ENCODE data around the gene NUTF2. TPM values are rescaled to one million over a fixed set of nuclear protein-coding genes. Genes with fewer than 3 reads are reported as not detected.

Gene NUTF2
- total and polyA plus RNA-seq, 4 donors: 49.7 to 164 (median 101) TPM

GRCh38 chr16:67858500-67858899 lies 11.8 kb downstream of the NUTF2 start:
- H3K9ac ChIP-seq (ENCODE audit: insufficient read depth in 1 of 2, low read length in 2 of 2): no peak overlapping the region
- H3K4me3 ChIP-seq: no peak overlapping the region
- TF ChIP-seq CTCF (IDR thresholded peaks at IDR 0.05; ENCODE audit: control extremely low read depth, extremely low read depth): no peak
- DNase-seq (no peak), ATAC-seq (ENCODE audit: insufficient read depth, low FRiP score) (no peak)
- H3K27me3 ChIP-seq (ENCODE audit: control insufficient read depth in 3 of 3, insufficient read depth in 3 of 3, low read length in 2 of 3): no peaks in the 10 kb centered on the region
- peaks cover 0 to 9% (median 6%) of the 10 kb centered on the region in 4 donors for H3K36me3 ChIP-seq (ENCODE audit: control insufficient read depth in 4 of 4, insufficient read depth in 4 of 4, low read length in 4 of 4)
- peak overlapping the region; percentile 84 to 94 for H3K27ac ChIP-seq (ENCODE audit: low read depth in 1 of 2, low read length in 1 of 2)
- WGBS, 2 donors: 51 to 52% methylated on average over 4 of the region's 4 CpGs
- H3K9me3 ChIP-seq (ENCODE audit: control insufficient read depth in 4 of 4, insufficient read depth in 3 of 4, low read length in 3 of 4): no peaks in the 10 kb centered on the region
- H3K4me1 ChIP-seq (ENCODE audit: control insufficient read depth in 5 of 5, insufficient read depth in 5 of 5, low read length in 5 of 5): peaks cover 0 to 51% (median 12%) of the 10 kb centered on the region in 5 donors

GRCh38 chr16:67860589-67861398 lies 14.1 kb downstream of the NUTF2 start:
- ATAC-seq (ENCODE audit: insufficient read depth, low FRiP score) (no peak), DNase-seq (no peak)
- H3K36me3 ChIP-seq (ENCODE audit: control insufficient read depth in 4 of 4, insufficient read depth in 4 of 4, low read length in 4 of 4): peaks cover 0 to 16% (median 6%) of the 10 kb centered on the region in 4 donors
- H3K9ac ChIP-seq (ENCODE audit: insufficient read depth in 1 of 2, low read length in 2 of 2): no peak overlapping the region
- H3K4me1 ChIP-seq (ENCODE audit: control insufficient read depth in 5 of 5, insufficient read depth in 5 of 5, low read length in 5 of 5): peaks cover 0 to 45% (median 12%) of the 10 kb centered on the region in 5 donors
- no peaks in the 10 kb centered on the region for H3K9me3 ChIP-seq (ENCODE audit: control insufficient read depth in 4 of 4, insufficient read depth in 3 of 4, low read length in 3 of 4)
- peak overlapping the region; percentile 35 to 81 for H3K27ac ChIP-seq (ENCODE audit: low read depth in 1 of 2, low read length in 1 of 2)
- no peak overlapping the region for H3K4me3 ChIP-seq
- WGBS, 2 donors: 84 to 92% methylated on average over 8 of the region's 8 CpGs
- no peak for TF ChIP-seq CTCF (IDR thresholded peaks at IDR 0.05; ENCODE audit: control extremely low read depth, extremely low read depth)
- no peaks in the 10 kb centered on the region for H3K27me3 ChIP-seq (ENCODE audit: control insufficient read depth in 3 of 3, insufficient read depth in 3 of 3, low read length in 2 of 3)

- no peaks in the 10 kb centered on the region for H3K27me3 ChIP-seq (ENCODE audit: control insufficient read depth in 3 of 3, insufficient read depth in 3 of 3, low read length in 2 of 3)
- H3K36me3 ChIP-seq (ENCODE audit: control insufficient read depth in 4 of 4, insufficient read depth in 4 of 4, low read length in 4 of 4): peaks cover 0 to 16% (median 5%) of the 10 kb centered on the region in 4 donors
- no peak for DNase-seq
- WGBS, 2 donors: 87 to 90% methylated on average over 6 of the region's 6 CpGs
- H3K9me3 ChIP-seq (ENCODE audit: control insufficient read depth in 4 of 4, insufficient read depth in 3 of 4, low read length in 3 of 4): no peaks in the 10 kb centered on the region
- H3K9ac ChIP-seq (ENCODE audit: insufficient read depth in 1 of 2, low read length in 2 of 2): no peak overlapping the region
- no peak overlapping the region for H3K4me3 ChIP-seq
- TF ChIP-seq CTCF (IDR thresholded peaks at IDR 0.05; ENCODE audit: control extremely low read depth, extremely low read depth): no peak
- ATAC-seq (ENCODE audit: insufficient read depth, low FRiP score): no peak
- peaks cover 0 to 37% (median 9%) of the 10 kb centered on the region in 5 donors for H3K4me1 ChIP-seq (ENCODE audit: control insufficient read depth in 5 of 5, insufficient read depth in 5 of 5, low read length in 5 of 5)
- peak overlapping the region in 1 of 2 donors; percentile 81 for H3K27ac ChIP-seq (ENCODE audit: low read depth in 1 of 2, low read length in 1 of 2)
Observed at GRCh38 chr16:67861877-67862276, 15.1 kb downstream of the NUTF2 start.

All from lung (tissue), 12 donors.